Measurements from ENCODE around the gene LYL1. TPM values are rescaled to one million over a fixed set of nuclear protein-coding genes. Genes with fewer than 3 reads are reported as not detected.

The LYL1 gene
- total and polyA plus RNA-seq, 2 of the 13 experiments (the other 11 are each of a cell fraction or from before 2014, with no cell fraction given) = 0.75 to 0.92 TPM

- peak; percentile 23; the same call in 1 of the 2 replicates for TF ChIP-seq FOXJ3 (CRISPR knock-in tag; IDR thresholded peaks at IDR 0.05; ENCODE audit: borderline replicate concordance)
- TF ChIP-seq ZFYVE20 (CRISPR knock-in tag; IDR thresholded peaks at IDR 0.05; ENCODE audit: borderline replicate concordance, low read depth) = no peak
- no peak for TF ChIP-seq ERF (CRISPR knock-in tag; IDR thresholded peaks at IDR 0.05)
- peak; percentile 32; the same call in 1 of the 2 replicates for TF ChIP-seq CBFB (CRISPR knock-in tag; IDR thresholded peaks at IDR 0.05)
- no peak for TF ChIP-seq ZBTB49 (CRISPR knock-in tag; IDR thresholded peaks at IDR 0.05; ENCODE audit: borderline replicate concordance)
- peak; percentile 82 for TF ChIP-seq ZNF788 (CRISPR knock-in tag; IDR thresholded peaks at IDR 0.05; ENCODE audit: borderline replicate concordance)
- TF ChIP-seq SKI (IDR thresholded peaks at IDR 0.05; ENCODE audit: partially characterized antibody) = peak; percentile 88
- peak; percentile 88 for TF ChIP-seq ZNF543 (CRISPR knock-in tag; IDR thresholded peaks at IDR 0.05)
- TF ChIP-seq PTBP1 (IDR thresholded peaks at IDR 0.05; ENCODE audit: low read depth, low read length, poor library complexity, severe bottlenecking) = peak; percentile 94
- peak; percentile 74 for TF ChIP-seq XRCC5 (optimal IDR thresholded peaks at IDR 0.05; ENCODE audit: low read length)
- TF ChIP-seq USF2 (IDR thresholded peaks at IDR 0.05; ENCODE audit: low read depth, low read length) = no peak
- TF ChIP-seq USF2 (CRISPR knock-in tag; IDR thresholded peaks at IDR 0.05; ENCODE audit: borderline replicate concordance) = no peak
- TF ChIP-seq ZBTB34 (CRISPR knock-in tag; IDR thresholded peaks at IDR 0.05) = no peak
- TF ChIP-seq PHF5A (CRISPR knock-in tag; IDR thresholded peaks at IDR 0.05; ENCODE audit: low read depth, unreplicated experiment) = no peak
- 0 out of 2 replicates have a peak, but pooled peaks have one; percentile 19 for TF ChIP-seq ZNF414 (CRISPR knock-in tag; IDR thresholded peaks at IDR 0.05)
- TF ChIP-seq ZNF629 (CRISPR knock-in tag; conservative IDR thresholded peaks at IDR 0.05) = no peak
- TF ChIP-seq ELK4 (CRISPR knock-in tag; IDR thresholded peaks at IDR 0.05; ENCODE audit: borderline replicate concordance) = no peak
- TF ChIP-seq SP5 (CRISPR knock-in tag; IDR thresholded peaks at IDR 0.05; ENCODE audit: borderline replicate concordance, low read depth) = peak; percentile 76
- TF ChIP-seq PHF8 (CRISPR knock-in tag; IDR thresholded peaks at IDR 0.05) = peak; percentile 45; the same call in 1 of the 2 replicates
These were observed 42.3 kb downstream of the LYL1 start (continued) for GRCh38 chr19:13060233-13060963.
